ENCODE results near the gene KCTD19.
A peak's percentile ranks its signal among the peaks of the same experiment; 100 is the strongest.

GRCh38 chr16:67278773-67279295 is 47.7 kb downstream of the KCTD19 start:
- TF ChIP-seq, protein P1, sequence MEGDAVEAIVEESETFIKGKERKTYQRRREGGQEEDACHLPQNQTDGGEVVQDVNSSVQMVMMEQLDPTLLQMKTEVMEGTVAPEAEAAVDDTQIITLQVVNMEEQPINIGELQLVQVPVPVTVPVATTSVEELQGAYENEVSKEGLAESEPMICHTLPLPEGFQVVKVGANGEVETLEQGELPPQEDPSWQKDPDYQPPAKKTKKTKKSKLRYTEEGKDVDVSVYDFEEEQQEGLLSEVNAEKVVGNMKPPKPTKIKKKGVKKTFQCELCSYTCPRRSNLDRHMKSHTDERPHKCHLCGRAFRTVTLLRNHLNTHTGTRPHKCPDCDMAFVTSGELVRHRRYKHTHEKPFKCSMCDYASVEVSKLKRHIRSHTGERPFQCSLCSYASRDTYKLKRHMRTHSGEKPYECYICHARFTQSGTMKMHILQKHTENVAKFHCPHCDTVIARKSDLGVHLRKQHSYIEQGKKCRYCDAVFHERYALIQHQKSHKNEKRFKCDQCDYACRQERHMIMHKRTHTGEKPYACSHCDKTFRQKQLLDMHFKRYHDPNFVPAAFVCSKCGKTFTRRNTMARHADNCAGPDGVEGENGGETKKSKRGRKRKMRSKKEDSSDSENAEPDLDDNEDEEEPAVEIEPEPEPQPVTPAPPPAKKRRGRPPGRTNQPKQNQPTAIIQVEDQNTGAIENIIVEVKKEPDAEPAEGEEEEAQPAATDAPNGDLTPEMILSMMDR (conservative IDR thresholded peaks at IDR 0.05; ENCODE audit: low read depth, low read length): peak; percentile 52
- no peak for TF ChIP-seq EZH2phosphoT487 (IDR thresholded peaks at IDR 0.05; ENCODE audit: borderline replicate concordance, low read length)

All from PC-3 (cell line).